HL-60 (cell line): ENCODE data around the gene HIPK2.

ENCODE experiments used
- DNase-seq, 2 experiments: peaks; one replicate each; pipeline ENCODE4 v3.0.0-alpha.2; 2010 to 2020; ENCODE audit warnings: low read depth in 1 of 2, low spot score in 1 of 2
- H3K27ac ChIP-seq: fragments of 250-450 bp; sonication (Bioruptor Pico); replicated peaks from 2 replicates; pipeline ENCODE4 v1.5.1; 2020; ENCODE audit warnings: mild to moderate bottlenecking, moderate library complexity
- H3K27me3 ChIP-seq: fragments of 250-450 bp; sonication (Bioruptor Pico); 2 replicates; pipeline ENCODE4 v1.5.1; 2021; ENCODE audit warnings: mild to moderate bottlenecking, moderate library complexity; ENCODE audit not compliant: insufficient read depth, poor library complexity, severe bottlenecking
- H3K4me3 ChIP-seq: replicated peaks from 2 replicates; pipeline ENCODE4 v1.5.1; 2011; ENCODE audit warnings: mild to moderate bottlenecking, control low read depth, low read length; ENCODE audit not compliant: insufficient read depth
- GABPA ChIP-seq: IDR thresholded peaks from 2 replicates; pipeline ENCODE4 v1.6.1; 2012; ENCODE audit warnings: low read depth
- POLR2AphosphoS5 ChIP-seq: IDR thresholded peaks from 2 replicates; pipeline ENCODE4 v1.6.1; 2012; ENCODE audit warnings: low read depth
- SPI1 ChIP-seq: IDR thresholded peaks from 2 replicates; pipeline ENCODE4 v1.6.1; 2012; ENCODE audit warnings: low read depth, mild to moderate bottlenecking, borderline replicate concordance
- TF ChIP-seq, protein P1 (sequence below): IDR thresholded peaks from one replicate; pipeline ENCODE4 v1.5.1; 2011; ENCODE audit warnings: low read length, control low read depth, inconsistent platforms; ENCODE audit not compliant: insufficient read depth
- TF ChIP-seq, protein P2 (sequence below): IDR thresholded peaks from 2 replicates; pipeline ENCODE4 v1.6.1; 2012; ENCODE audit warnings: low read depth; ENCODE audit not compliant: insufficient replicate concordance

Gene HIPK2

DNA sequence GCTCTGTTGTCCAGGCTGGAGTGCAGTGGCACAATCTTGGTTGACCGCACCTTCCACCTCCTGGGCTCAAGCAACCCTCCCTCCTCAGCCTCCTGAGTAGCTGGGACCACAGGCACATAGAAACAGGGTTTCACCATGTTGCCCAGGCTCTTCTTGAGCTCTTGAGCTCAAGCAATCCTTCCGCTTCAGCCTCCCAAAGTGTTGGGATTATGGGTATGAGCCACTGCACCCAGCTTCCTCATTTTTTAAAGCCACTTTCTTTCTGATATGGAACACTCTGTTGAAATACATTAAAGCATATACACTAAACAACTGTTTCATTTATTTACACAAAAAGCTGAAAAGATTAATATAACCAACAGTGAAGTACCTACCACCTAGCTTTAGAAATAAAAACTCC, 137.1 kb downstream of the HIPK2 start:
- H3K4me3 ChIP-seq, result no peak overlapping the region
- no peaks in the 10 kb centered on the region for H3K27me3 ChIP-seq
- DNase-seq, result peak in 1 of 2 experiments; percentile 49
- no peak overlapping the region for H3K27ac ChIP-seq
- TF ChIP-seq SPI1 (peak; percentile 42; the same call in 1 of the 2 replicates), GABPA (no peak)

DNA sequence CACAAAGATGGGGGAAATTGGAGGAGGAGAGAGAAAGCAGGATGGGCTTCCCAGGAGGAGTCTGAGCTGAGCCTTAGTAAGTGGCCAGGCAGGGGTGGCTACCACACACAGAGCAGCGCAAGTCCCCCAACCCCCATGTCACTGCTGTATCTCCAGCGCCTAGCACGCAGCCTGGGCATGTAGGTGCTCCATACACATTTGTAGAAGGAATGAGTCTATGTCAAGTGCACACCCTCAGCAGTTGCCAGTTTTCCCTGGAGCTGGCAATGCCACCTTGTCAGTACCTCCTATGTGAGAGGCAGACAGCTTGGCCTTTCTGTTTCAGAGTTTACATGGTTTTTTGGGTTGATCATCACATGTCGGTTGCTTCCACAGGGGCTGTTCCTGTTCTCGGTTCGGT, 138.2 kb downstream of the HIPK2 start:
- TF ChIP-seq GABPA, result no peak
- TF ChIP-seq, protein P1, sequence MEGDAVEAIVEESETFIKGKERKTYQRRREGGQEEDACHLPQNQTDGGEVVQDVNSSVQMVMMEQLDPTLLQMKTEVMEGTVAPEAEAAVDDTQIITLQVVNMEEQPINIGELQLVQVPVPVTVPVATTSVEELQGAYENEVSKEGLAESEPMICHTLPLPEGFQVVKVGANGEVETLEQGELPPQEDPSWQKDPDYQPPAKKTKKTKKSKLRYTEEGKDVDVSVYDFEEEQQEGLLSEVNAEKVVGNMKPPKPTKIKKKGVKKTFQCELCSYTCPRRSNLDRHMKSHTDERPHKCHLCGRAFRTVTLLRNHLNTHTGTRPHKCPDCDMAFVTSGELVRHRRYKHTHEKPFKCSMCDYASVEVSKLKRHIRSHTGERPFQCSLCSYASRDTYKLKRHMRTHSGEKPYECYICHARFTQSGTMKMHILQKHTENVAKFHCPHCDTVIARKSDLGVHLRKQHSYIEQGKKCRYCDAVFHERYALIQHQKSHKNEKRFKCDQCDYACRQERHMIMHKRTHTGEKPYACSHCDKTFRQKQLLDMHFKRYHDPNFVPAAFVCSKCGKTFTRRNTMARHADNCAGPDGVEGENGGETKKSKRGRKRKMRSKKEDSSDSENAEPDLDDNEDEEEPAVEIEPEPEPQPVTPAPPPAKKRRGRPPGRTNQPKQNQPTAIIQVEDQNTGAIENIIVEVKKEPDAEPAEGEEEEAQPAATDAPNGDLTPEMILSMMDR, result no peak
- TF ChIP-seq, protein P2, sequence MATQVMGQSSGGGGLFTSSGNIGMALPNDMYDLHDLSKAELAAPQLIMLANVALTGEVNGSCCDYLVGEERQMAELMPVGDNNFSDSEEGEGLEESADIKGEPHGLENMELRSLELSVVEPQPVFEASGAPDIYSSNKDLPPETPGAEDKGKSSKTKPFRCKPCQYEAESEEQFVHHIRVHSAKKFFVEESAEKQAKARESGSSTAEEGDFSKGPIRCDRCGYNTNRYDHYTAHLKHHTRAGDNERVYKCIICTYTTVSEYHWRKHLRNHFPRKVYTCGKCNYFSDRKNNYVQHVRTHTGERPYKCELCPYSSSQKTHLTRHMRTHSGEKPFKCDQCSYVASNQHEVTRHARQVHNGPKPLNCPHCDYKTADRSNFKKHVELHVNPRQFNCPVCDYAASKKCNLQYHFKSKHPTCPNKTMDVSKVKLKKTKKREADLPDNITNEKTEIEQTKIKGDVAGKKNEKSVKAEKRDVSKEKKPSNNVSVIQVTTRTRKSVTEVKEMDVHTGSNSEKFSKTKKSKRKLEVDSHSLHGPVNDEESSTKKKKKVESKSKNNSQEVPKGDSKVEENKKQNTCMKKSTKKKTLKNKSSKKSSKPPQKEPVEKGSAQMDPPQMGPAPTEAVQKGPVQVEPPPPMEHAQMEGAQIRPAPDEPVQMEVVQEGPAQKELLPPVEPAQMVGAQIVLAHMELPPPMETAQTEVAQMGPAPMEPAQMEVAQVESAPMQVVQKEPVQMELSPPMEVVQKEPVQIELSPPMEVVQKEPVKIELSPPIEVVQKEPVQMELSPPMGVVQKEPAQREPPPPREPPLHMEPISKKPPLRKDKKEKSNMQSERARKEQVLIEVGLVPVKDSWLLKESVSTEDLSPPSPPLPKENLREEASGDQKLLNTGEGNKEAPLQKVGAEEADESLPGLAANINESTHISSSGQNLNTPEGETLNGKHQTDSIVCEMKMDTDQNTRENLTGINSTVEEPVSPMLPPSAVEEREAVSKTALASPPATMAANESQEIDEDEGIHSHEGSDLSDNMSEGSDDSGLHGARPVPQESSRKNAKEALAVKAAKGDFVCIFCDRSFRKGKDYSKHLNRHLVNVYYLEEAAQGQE, result no peak
- DNase-seq, result no peak
- Histone ChIP-seq H3K27me3 (no peaks in the 10 kb centered on the region), H3K4me3 (no peak overlapping the region), H3K27ac (no peak overlapping the region)

DNA sequence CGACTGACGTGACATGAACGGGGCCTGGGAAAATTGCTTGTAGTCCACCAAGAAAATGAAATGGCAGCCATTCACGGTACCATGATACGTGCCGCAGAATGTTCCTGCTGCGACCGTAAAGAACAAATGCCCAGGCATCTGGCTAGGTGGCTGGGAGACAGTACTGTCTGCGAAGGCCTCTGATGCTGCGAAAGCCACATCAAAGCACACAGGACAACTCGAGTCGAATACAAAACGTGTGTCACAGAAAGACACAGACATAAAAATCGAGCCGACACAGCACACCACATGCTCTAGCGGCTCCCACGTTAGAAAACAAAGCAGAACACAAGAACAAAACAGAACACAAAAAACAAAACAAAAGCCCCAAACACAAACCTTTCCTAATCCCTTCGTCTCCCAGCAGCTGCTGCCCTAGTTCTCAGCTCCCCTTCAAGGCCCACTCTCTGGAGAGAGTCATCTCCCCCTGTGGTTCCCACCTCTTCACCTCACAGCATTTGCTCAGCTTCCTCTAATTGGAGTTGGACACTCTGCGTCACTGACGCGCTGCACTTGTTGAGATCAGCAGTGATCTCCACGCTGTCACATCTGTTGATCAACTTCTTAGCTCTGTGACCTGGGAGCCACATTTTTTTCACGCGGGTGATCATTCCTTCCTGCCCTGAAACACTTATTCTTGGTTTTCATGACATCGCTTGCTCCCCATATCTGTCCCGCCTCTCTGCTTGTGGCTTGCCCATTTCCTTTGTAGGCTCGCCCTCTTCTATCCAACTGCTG, 142.1 kb downstream of the HIPK2 start:
- H3K27ac ChIP-seq, result no peak overlapping the region
- no peak for DNase-seq
- no peak overlapping the region for H3K4me3 ChIP-seq
- TF ChIP-seq, protein P2, result no peak
- TF ChIP-seq POLR2AphosphoS5 (no peak), GABPA (no peak), SPI1 (no peak)
- TF ChIP-seq, protein P1, result no peak
- H3K27me3 ChIP-seq, result no peaks in the 10 kb centered on the region

DNA sequence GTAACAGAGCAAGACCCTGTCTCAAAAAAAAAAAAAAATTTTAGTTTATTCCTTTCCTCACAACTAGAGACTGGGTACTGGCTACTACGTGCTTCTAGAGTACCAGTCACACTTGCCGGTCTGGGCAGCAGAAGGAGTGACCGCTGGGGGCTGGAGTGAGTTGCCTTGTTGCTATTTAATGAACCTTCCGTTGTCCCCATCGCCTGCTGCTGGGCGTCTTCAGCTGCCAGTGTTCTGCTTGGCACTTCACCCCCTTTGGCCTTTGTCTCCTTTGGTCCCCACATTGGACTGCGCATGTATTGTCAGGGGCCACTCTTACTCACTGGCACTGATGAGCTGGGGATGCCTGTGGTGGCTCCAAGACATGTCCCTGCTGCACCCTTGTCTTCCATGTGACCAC, 143.7 kb downstream of the HIPK2 start:
- no peak for DNase-seq
- Histone ChIP-seq H3K27ac (no peak overlapping the region), H3K4me3 (no peak overlapping the region), H3K27me3 (no peaks in the 10 kb centered on the region)
- TF ChIP-seq SPI1, result no peak
- TF ChIP-seq POLR2AphosphoS5, result no peak
- TF ChIP-seq, protein P1, result no peak
- TF ChIP-seq, protein P2, result no peak
- TF ChIP-seq GABPA, result no peak
